Suprapubic skin (tissue), 4 donors: ENCODE data around the gene TBC1D22A. TPM values are rescaled to one million over a fixed set of nuclear protein-coding genes. Genes with fewer than 3 reads are reported as not detected.

Experiments used
- DNase-seq, 2 donors: peaks; one replicate each; pipeline ENCODE4 v3.0.0-alpha.2; 2019; ENCODE audit warnings: low spot score in 2 of 2
- H3K27ac ChIP-seq: fragments of 200-600 bp; sonication (generic); one replicate; pipeline ENCODE4 v1.5.1; 2019
- H3K27me3 ChIP-seq: fragments of 200-600 bp; sonication (generic); one replicate; pipeline ENCODE4 v1.5.1; 2019
- H3K36me3 ChIP-seq: fragments of 200-600 bp; sonication (generic); one replicate; pipeline ENCODE4 v1.5.1; 2019
- H3K4me1 ChIP-seq: fragments of 200-600 bp; sonication (generic); one replicate; pipeline ENCODE4 v1.5.1; 2019
- H3K4me3 ChIP-seq: fragments of 200-600 bp; sonication (generic); one replicate; pipeline ENCODE4 v1.5.1; 2019; ENCODE audit warnings: mild to moderate bottlenecking
- H3K9me3 ChIP-seq: fragments of 200-600 bp; sonication (generic); one replicate; pipeline ENCODE4 v1.5.1; 2019
- CTCF ChIP-seq, 2 donors: fragments of 200-600 bp in 1 of 2; fragments of 450-650 bp in 1 of 2; sonication (generic) in 1 of 2; IDR thresholded peaks; one replicate each; pipeline ENCODE4 v1.5.1; 2016 to 2019; ENCODE audit warnings: antibody characterized with exemption in 2 of 2, mild to moderate bottlenecking in 1 of 2, moderate library complexity in 1 of 2
- EP300 ChIP-seq: sonication (generic); formaldehyde crosslinking; IDR thresholded peaks from one replicate; pipeline ENCODE4 v1.6.1; 2017; ENCODE audit warnings: antibody characterized with exemption
- POLR2A ChIP-seq, 2 donors: fragments of 450-650 bp; IDR thresholded peaks; one replicate each; pipeline ENCODE4 v1.6.1; 2017; ENCODE audit warnings: antibody characterized with exemption in 2 of 2, mild to moderate bottlenecking in 2 of 2, moderate library complexity in 2 of 2
- POLR2AphosphoS5 ChIP-seq, 3 donors: sonication (generic); formaldehyde crosslinking; IDR thresholded peaks; one replicate each; pipeline ENCODE4 v1.6.1; 2017; ENCODE audit warnings: antibody characterized with exemption in 3 of 3
- WGBS: methylation state at CpG from one replicate; pipeline ENCODE4 v1.1.5; 2018; 5-methylcytosine and 5-hydroxymethylcytosine counted together
- total RNA-seq, 4 donors: library from RNA; depleted of rRNA; stranded (reverse); fragments of >200 nt; gene quantifications; one replicate each; pipeline ENCODE4 v1.1.0, GENCODE V29; 2016

TBC1D22A gene
- total RNA-seq, 4 donors from 2014 or later = 24.8 to 43.2 (median 35.4) TPM

- H3K4me3 ChIP-seq = peak overlapping the region; percentile 73
Measured at GRCh38 chr22:46761017-46761416, 1.4 kb upstream of the TBC1D22A start.

DNA sequence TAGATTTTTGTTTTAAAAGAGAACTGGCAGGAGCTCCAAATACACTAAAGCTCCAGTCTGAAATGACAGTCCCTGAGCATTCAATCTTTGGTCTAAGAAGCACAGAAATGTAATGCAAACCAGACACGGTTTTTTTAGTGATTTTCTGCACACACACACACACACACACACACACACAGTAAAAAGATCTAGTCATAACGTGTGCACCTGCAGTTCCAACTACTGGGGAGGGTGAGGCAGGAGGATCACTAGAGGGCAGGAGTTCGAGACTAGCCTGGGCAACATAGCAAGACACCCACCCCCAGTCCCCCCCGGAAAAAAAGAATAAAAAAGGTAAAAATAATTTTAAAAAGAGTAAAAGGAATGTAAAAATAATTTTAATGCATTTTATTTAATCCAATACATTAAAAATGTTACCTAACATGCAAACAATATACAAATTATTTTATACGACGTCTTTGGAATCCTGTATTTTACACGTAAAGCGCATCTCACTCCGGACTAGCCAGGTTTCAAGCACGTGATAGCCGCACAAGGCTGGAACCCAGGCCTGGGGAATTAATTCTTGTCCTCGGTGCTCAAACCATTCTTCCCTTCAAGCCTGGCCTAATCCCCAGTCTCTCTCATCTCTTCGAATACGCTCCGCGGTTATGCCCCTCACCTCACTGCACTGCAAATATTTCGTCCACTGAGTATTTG lies 762 bp upstream of the TBC1D22A start:
- no peaks in the 10 kb centered on the region for H3K27me3 ChIP-seq
- peak in 1 of 2 donors; percentile 22 for DNase-seq
- H3K27ac ChIP-seq = peak overlapping the region; percentile 96
- 4% methylated on average over 17 of the region's 17 CpGs for WGBS
- H3K4me3 ChIP-seq = peak overlapping the region; percentile 73
- H3K36me3 ChIP-seq = no peaks in the 10 kb centered on the region
- peaks cover 29% of the 10 kb centered on the region for H3K4me1 ChIP-seq
- no peak for TF ChIP-seq EP300
- no peaks in the 10 kb centered on the region for H3K9me3 ChIP-seq

More at GRCh38 chr22:46761017-46761416, 1.4 kb upstream of the TBC1D22A start:
- 63% methylated on average over 6 of the region's 6 CpGs for WGBS
- Histone ChIP-seq H3K4me1 (peaks cover 25% of the 10 kb centered on the region), H3K36me3 (no peaks in the 10 kb centered on the region), H3K9me3 (no peaks in the 10 kb centered on the region), H3K27ac (no peak overlapping the region), H3K27me3 (no peaks in the 10 kb centered on the region)
- no peak for DNase-seq
- TF ChIP-seq POLR2AphosphoS5 (IDR thresholded peaks at IDR 0.05) (no peak), CTCF (IDR thresholded peaks at IDR 0.05) (no peak), POLR2A (IDR thresholded peaks at IDR 0.05) (no peak), EP300 (no peak)

DNA sequence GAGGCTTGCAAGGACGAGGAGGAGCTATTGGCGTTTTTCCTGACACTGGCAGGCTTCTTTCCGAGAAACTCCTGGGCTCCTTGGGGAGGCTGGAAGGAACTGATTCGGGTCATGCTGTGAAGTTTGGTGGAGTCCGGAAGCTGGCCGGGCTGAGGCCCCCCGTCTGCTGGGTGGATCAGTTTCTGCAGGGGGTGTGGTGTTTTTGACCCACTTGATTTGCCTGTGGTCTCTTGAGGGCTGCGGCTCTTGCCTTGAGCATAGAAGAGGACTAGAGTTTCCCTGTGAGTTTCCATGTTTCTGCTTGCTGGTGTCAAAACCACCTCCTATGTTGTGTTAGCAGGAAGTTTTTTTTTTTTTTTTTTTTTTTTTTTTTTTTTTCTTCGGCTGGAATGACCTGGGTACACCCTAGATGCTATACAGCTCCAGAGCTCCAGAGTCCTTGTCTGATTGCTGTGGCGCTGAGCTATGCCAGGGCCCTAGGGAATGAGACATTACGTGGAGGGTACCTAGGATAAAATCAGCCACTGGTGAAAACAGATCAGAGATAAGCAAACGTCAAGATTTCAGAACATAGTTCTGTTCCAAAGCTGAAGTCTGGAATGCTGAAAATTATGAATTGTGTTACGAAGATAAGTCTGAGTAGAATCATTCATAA lies 728 bp downstream of the TBC1D22A start:
- Histone ChIP-seq H3K36me3 (no peaks in the 10 kb centered on the region), H3K4me3 (peak overlapping the region; percentile 73), H3K9me3 (no peaks in the 10 kb centered on the region), H3K27me3 (no peaks in the 10 kb centered on the region), H3K27ac (peak overlapping the region; percentile 96), H3K4me1 (peaks cover 31% of the 10 kb centered on the region)
- WGBS = 9% methylated on average over 13 of the region's 13 CpGs
- peak in 1 of 2 donors; percentile 78 for DNase-seq
- no peak for TF ChIP-seq EP300
- peak in 1 of 3 donors; percentile 8 for TF ChIP-seq POLR2AphosphoS5 (IDR thresholded peaks at IDR 0.05)

- peak in 1 of 2 donors; percentile 36 for DNase-seq
- Histone ChIP-seq H3K9me3 (no peaks in the 10 kb centered on the region), H3K27me3 (no peaks in the 10 kb centered on the region), H3K27ac (no peak overlapping the region), H3K36me3 (no peaks in the 10 kb centered on the region), H3K4me1 (peaks cover 37% of the 10 kb centered on the region), H3K4me3 (no peak overlapping the region)
- no peak for TF ChIP-seq EP300
- TF ChIP-seq CTCF (IDR thresholded peaks at IDR 0.05) = no peak
- no peak for TF ChIP-seq POLR2AphosphoS5 (IDR thresholded peaks at IDR 0.05)
- no peak for TF ChIP-seq POLR2A (IDR thresholded peaks at IDR 0.05)
- WGBS = 85% methylated on average over 6 of the region's 6 CpGs
Measured at GRCh38 chr22:46764140-46764680, 1.8 kb downstream of the TBC1D22A start.

- Histone ChIP-seq H3K36me3 (no peaks in the 10 kb centered on the region), H3K4me1 (peaks cover 43% of the 10 kb centered on the region), H3K27me3 (no peaks in the 10 kb centered on the region), H3K4me3 (no peak overlapping the region), H3K9me3 (no peaks in the 10 kb centered on the region), H3K27ac (no peak overlapping the region)
- peak in 1 of 2 donors; percentile 46 for DNase-seq
- TF ChIP-seq CTCF (IDR thresholded peaks at IDR 0.05) = no peak
- TF ChIP-seq POLR2AphosphoS5 (IDR thresholded peaks at IDR 0.05) = no peak
- no peak for TF ChIP-seq EP300
- no peak for TF ChIP-seq POLR2A (IDR thresholded peaks at IDR 0.05)
- 88% methylated on average over 6 of the region's 6 CpGs for WGBS
Measured at GRCh38 chr22:46764779-46765485, 2.5 kb downstream of the TBC1D22A start.
